Osteocyte (in vitro differentiated cells): ENCODE measurements around the gene MKI67. TPM values are rescaled to one million over a fixed set of nuclear protein-coding genes. Genes with fewer than 3 reads are reported as not detected.
A peak's percentile ranks its signal among the peaks of the same experiment; 100 is the strongest.

Experiments
- DNase-seq: peaks from one replicate; pipeline ENCODE4 v3.0.0; 2021; ENCODE audit warnings: mixed read lengths; ENCODE audit not compliant: unreplicated experiment; ENCODE audit errors: extremely low spot score
- H3K27ac Mint-ChIP-seq: one replicate; pipeline ENCODE4 v1.8.0; 2021; ENCODE audit warnings: mild to moderate bottlenecking, mixed read lengths; ENCODE audit not compliant: unreplicated experiment
- H3K27me3 Mint-ChIP-seq: one replicate; pipeline ENCODE4 v1.8.0; 2021; ENCODE audit warnings: mixed read lengths; ENCODE audit not compliant: unreplicated experiment
- H3K36me3 Mint-ChIP-seq: one replicate; pipeline ENCODE4 v1.8.0; 2021; ENCODE audit warnings: mixed read lengths; ENCODE audit not compliant: unreplicated experiment
- H3K4me1 Mint-ChIP-seq: one replicate; pipeline ENCODE4 v1.8.0; 2021; ENCODE audit warnings: mixed read lengths; ENCODE audit not compliant: unreplicated experiment
- H3K4me3 Mint-ChIP-seq: one replicate; pipeline ENCODE4 v1.8.0; 2021; ENCODE audit warnings: mild to moderate bottlenecking, moderate library complexity, mixed read lengths; ENCODE audit not compliant: unreplicated experiment
- H3K9me3 Mint-ChIP-seq: one replicate; pipeline ENCODE4 v1.8.0; 2021; ENCODE audit warnings: mixed read lengths; ENCODE audit not compliant: unreplicated experiment
- CTCF ChIP-seq: fragments of 200-600 bp; sonication (generic); IDR thresholded peaks from 2 replicates; pipeline ENCODE4 v1.5.0; 2021; ENCODE audit warnings: antibody characterized with exemption, mild to moderate bottlenecking, moderate library complexity
- total RNA-seq: library from RNA; stranded (reverse); gene quantifications from 2 replicates; pipeline ENCODE4 v1.2.1, GENCODE V29; 2021

Gene MKI67
- total RNA-seq, 1 donor from 2014 or later, result 19.3 TPM

DNA sequence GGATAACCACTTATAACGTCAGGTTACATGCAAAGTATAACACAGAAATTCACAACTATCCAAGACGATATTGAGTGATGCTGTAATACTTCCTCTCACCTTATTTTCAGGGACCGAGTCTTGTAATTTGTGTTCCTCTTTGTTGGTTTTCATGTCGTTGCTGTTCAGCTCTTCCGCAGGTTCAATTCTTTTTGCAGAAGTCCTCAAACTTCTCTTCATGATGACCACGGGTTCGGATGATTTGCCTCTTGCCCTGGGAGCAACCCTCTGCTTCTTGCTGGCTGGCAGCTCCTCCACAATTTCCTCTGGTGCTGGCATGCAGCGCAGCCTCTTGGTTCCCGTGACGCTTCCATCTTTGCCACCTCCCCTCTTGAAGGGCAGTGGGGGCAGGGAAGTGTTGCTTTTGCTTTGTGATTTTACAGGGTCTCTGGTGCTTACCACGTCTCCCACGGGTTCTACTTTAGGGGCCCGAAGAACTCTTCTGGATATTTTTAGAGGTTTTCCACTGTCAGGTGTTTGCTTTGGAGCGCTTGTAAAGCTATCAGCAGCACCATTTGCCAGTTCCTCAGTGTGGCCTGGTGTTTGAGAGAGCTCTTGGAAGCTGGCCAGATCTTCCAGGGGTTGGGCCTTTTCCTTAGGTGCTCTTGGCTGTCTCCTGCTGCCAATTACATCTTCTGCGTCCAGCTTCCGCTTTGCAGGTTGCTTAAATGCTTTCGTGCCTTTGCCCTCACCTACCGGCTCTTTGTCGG lies 23.6 kb downstream of the MKI67 start:
- Mint-ChIP-seq H3K27ac (no peak overlapping the region), H3K4me3 (no peak overlapping the region), H3K9me3 (no peaks in the 10 kb centered on the region), H3K27me3 (no peaks in the 10 kb centered on the region), H3K36me3 (peaks cover 5% of the 10 kb centered on the region), H3K4me1 (no peaks in the 10 kb centered on the region)
- TF ChIP-seq CTCF, result no peak
- peak; percentile 48 for DNase-seq

DNA sequence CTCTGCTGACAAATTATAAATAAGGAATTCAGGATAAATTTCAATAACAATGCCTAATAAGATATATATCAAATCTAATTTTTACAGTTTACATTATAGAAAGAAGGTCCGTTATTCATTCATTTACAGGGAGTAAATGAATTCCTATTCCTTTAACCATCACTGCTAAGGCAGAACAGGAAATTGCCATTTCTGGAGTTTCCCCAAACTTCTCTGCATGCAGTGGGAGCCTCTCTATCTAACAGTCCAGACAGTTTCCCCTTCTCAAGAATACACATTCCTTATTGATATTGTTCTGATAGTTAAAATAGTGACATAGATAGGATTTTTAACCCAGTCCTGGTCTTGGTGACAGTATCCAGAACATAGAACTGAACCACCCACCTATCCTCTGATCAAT lies 24.3 kb downstream of the MKI67 start:
- H3K36me3 Mint-ChIP-seq, result peaks cover 5% of the 10 kb centered on the region
- DNase-seq, result no peak

GRCh38 chr10:128099901-128100300 lies 26.3 kb downstream of the MKI67 start:
- peaks cover 5% of the 10 kb centered on the region for H3K36me3 Mint-ChIP-seq

More for the DNA sequence above, 24.3 kb downstream of the MKI67 start:
- Mint-ChIP-seq H3K9me3 (no peaks in the 10 kb centered on the region), H3K27ac (no peak overlapping the region), H3K4me3 (no peak overlapping the region), H3K27me3 (no peaks in the 10 kb centered on the region), H3K4me1 (no peaks in the 10 kb centered on the region)
- no peak for TF ChIP-seq CTCF

GRCh38 chr10:128098631-128099030 lies 27.6 kb downstream of the MKI67 start:
- TF ChIP-seq CTCF, result no peak

More at GRCh38 chr10:128099901-128100300, 26.3 kb downstream of the MKI67 start:
- no peaks in the 10 kb centered on the region for H3K9me3 Mint-ChIP-seq
- TF ChIP-seq CTCF, result no peak
- H3K27me3 Mint-ChIP-seq, result no peaks in the 10 kb centered on the region
- no peak overlapping the region for H3K4me3 Mint-ChIP-seq
- peak; percentile 66 for DNase-seq
- H3K4me1 Mint-ChIP-seq, result no peaks in the 10 kb centered on the region
- no peak overlapping the region for H3K27ac Mint-ChIP-seq

GRCh38 chr10:128097783-128098182 lies 28.4 kb downstream of the MKI67 start:
- no peak for TF ChIP-seq CTCF
- Mint-ChIP-seq H3K27ac (no peak overlapping the region), H3K4me1 (no peaks in the 10 kb centered on the region), H3K4me3 (no peak overlapping the region), H3K27me3 (no peaks in the 10 kb centered on the region), H3K36me3 (no peaks in the 10 kb centered on the region), H3K9me3 (no peaks in the 10 kb centered on the region)
- peak; percentile 80 for DNase-seq

More at GRCh38 chr10:128098631-128099030, 27.6 kb downstream of the MKI67 start:
- DNase-seq, result peak; percentile 64
- no peaks in the 10 kb centered on the region for H3K9me3 Mint-ChIP-seq
- no peak overlapping the region for H3K4me3 Mint-ChIP-seq
- no peak overlapping the region for H3K27ac Mint-ChIP-seq
- no peaks in the 10 kb centered on the region for H3K4me1 Mint-ChIP-seq
- no peaks in the 10 kb centered on the region for H3K36me3 Mint-ChIP-seq
- no peaks in the 10 kb centered on the region for H3K27me3 Mint-ChIP-seq
